K562 (cell line): ENCODE data around the gene ROR2. TPM values are rescaled to one million over a fixed set of nuclear protein-coding genes. Genes with fewer than 3 reads are reported as not detected.

Experiments
- ATAC-seq: fragments of 200-7000 bp; cut with Tn5 transposase; 3 replicates; pipeline ENCODE4 v1.9.1; 2020; ENCODE audit warnings: moderate library complexity
- BruUV-seq: library from RNA; stranded (reverse); fragments of 400-500 nt; replicated peaks from 2 replicates; lab custom pipeline; 2021; lab: Mats Ljungman, UMichigan
- CTCF ChIA-PET: fragments of 300-600 bp; formaldehyde crosslinking; extraction: SDS; loops from one replicate; lab custom pipeline; 2021; ENCODE audit warnings: low intra/inter-chr PET ratio; lab: Yijun Ruan, JAX
- POLR2A ChIA-PET: fragments of 300-600, 350-650 bp; sonication (Branson Sonifier 250); formaldehyde crosslinking; extraction: SDS; loops from one replicate; lab custom pipeline; 2021; ENCODE audit warnings: antibody characterized with exemption, inconsistent platforms; lab: Yijun Ruan, JAX
- DNase-seq, 4 experiments: peaks; one replicate each; pipeline versions ENCODE4 v3.0.0 to v3.0.0-alpha.2; 2011 to 2018; ENCODE audit warnings: low spot score in 3 of 4, mixed read lengths in 3 of 4; ENCODE audit errors: extremely low read depth in 1 of 4
- FAIRE-seq: peaks from 2 replicates; lab custom pipeline; 2011; peaks lifted over from hg19 to GRCh38; lab: Jason Lieb, UNC
- H2AFZ ChIP-seq: 2 replicates; pipeline ENCODE4 v1.6.0; 2011; ENCODE audit warnings: low read depth, low read length, control low read depth, inconsistent platforms
- H3K27ac ChIP-seq: fragments of 200-600 bp; 3 replicates; pipeline ENCODE4 v1.8.0; 2011; ENCODE audit warnings: low read depth, mild to moderate bottlenecking, control low read depth, inconsistent platforms, low read length, moderate library complexity, mixed read lengths; ENCODE audit errors: extremely low read depth
- H3K27me3 ChIP-seq, 2 experiments: fragments of 300-600 bp in 1 of 2; 2 replicates in 1 of 2; 3 replicates in 1 of 2; pipeline versions ENCODE4 v1.6.0 to v1.8.0; 2011; ENCODE audit warnings: inconsistent platforms in 2 of 2, low read length in 2 of 2, mild to moderate bottlenecking in 1 of 2, mixed read lengths in 1 of 2, moderate library complexity in 1 of 2; ENCODE audit not compliant: control insufficient read depth in 2 of 2, insufficient read depth in 2 of 2
- H3K36me3 ChIP-seq: fragments of 300-600 bp; 3 replicates; pipeline ENCODE4 v1.8.0; 2011; ENCODE audit warnings: mild to moderate bottlenecking, low read length, inconsistent platforms; ENCODE audit not compliant: control insufficient read depth, insufficient read depth
- H3K4me1 ChIP-seq, 2 experiments: fragments of 200-600 bp in 1 of 2; replicated peaks in 1 of 2; 2 replicates in 1 of 2; 3 replicates in 1 of 2; pipeline versions ENCODE4 v1.5.1 to v1.8.0; 2011; ENCODE audit warnings: inconsistent platforms in 2 of 2, low read length in 2 of 2, mild to moderate bottlenecking in 1 of 2, mixed read lengths in 1 of 2, moderate library complexity in 1 of 2; ENCODE audit not compliant: control insufficient read depth in 2 of 2, insufficient read depth in 2 of 2
- H3K4me2 ChIP-seq: 2 replicates; pipeline ENCODE4 v1.6.1; 2011; ENCODE audit warnings: low read length, control low read depth, inconsistent platforms, mixed read lengths; ENCODE audit not compliant: insufficient read depth
- H3K4me3 ChIP-seq: fragments of 200-600 bp; sonication (generic), shearing (Covaris generic); 2 replicates; pipeline ENCODE4 v1.5.1; 2016; ENCODE audit warnings: control low read depth, inconsistent platforms
- H3K79me2 ChIP-seq: fragments of 200-600 bp; 3 replicates; pipeline ENCODE4 v1.8.0; 2011; ENCODE audit warnings: low read length, inconsistent platforms; ENCODE audit not compliant: control insufficient read depth, insufficient read depth
- H3K9ac ChIP-seq, 2 experiments: 2 replicates each; pipeline versions ENCODE4 v1.6.0 to v1.6.1; 2011; ENCODE audit warnings: low read depth in 2 of 2, low read length in 2 of 2, control low read depth in 1 of 2, inconsistent platforms in 1 of 2, mild to moderate bottlenecking in 1 of 2, mixed read lengths in 1 of 2; ENCODE audit not compliant: insufficient read depth in 1 of 2
- H3K9me1 ChIP-seq: one replicate; pipeline ENCODE4 v1.6.0; 2011; ENCODE audit warnings: inconsistent platforms, mild to moderate bottlenecking, low read length, moderate library complexity; ENCODE audit not compliant: control insufficient read depth, insufficient read depth
- H3K9me3 ChIP-seq: replicated peaks from 2 replicates; pipeline ENCODE4 v1.5.1; 2011; ENCODE audit warnings: low read depth, low read length, inconsistent platforms; ENCODE audit not compliant: control insufficient read depth, insufficient read depth
- H4K20me1 ChIP-seq: replicated peaks from 2 replicates; pipeline ENCODE4 v1.6.1; 2011; ENCODE audit warnings: low read length, inconsistent platforms, mixed read lengths; ENCODE audit not compliant: control insufficient read depth, insufficient read depth
- CBFA2T3 ChIP-seq: fragments of 450-650 bp; IDR thresholded peaks from 2 replicates; pipeline ENCODE4 v1.6.1; 2017
- ELF2 ChIP-seq: fragments of 250-450 bp; sonication (Bioruptor Pico); IDR thresholded peaks from 2 replicates; pipeline ENCODE4 v1.5.0; 2021; ENCODE audit warnings: mild to moderate bottlenecking
- NFATC3 ChIP-seq: fragments of 450-650 bp; IDR thresholded peaks from 2 replicates; pipeline ENCODE4 v1.6.1; 2017; ENCODE audit warnings: mild to moderate bottlenecking
- PHF20 ChIP-seq: fragments of 450-650 bp; IDR thresholded peaks from 2 replicates; pipeline ENCODE4 v1.6.1; 2018; ENCODE audit not compliant: partially characterized antibody
- POLR2H ChIP-seq: IDR thresholded peaks from 2 replicates; pipeline ENCODE4 v1.6.1; 2016; ENCODE audit warnings: missing genetic modification characterization, low read depth, mild to moderate bottlenecking, control low read depth, missing compliant biosample characterization, moderate library complexity
- PTBP1 ChIP-seq: fragments of 200-400 bp; formaldehyde crosslinking; IDR thresholded peaks from 2 replicates; pipeline ENCODE4 v1.6.1; 2017; ENCODE audit warnings: low read depth, low read length
- ZNF436 ChIP-seq: fragments of 250-450, 450-650 bp; sonication (Bioruptor Pico); formaldehyde crosslinking; IDR thresholded peaks from 2 replicates; pipeline ENCODE4 v1.7.0; 2020; ENCODE audit warnings: mild to moderate bottlenecking
- ZNF778 ChIP-seq: fragments of 450-650 bp; formaldehyde crosslinking; IDR thresholded peaks from 2 replicates; pipeline ENCODE4 v1.4.0; 2020; ENCODE audit warnings: mild to moderate bottlenecking, moderate library complexity
- WGBS: fragments of 100-300 bp; shearing (Covaris generic); methylation state at CpG from one replicate; pipeline ENCODE4 v1.1.6; 2016; ENCODE audit warnings: low coverage, mixed read lengths; ENCODE audit not compliant: insufficient coverage; ENCODE audit errors: missing lambda C conversion rate; 5-methylcytosine and 5-hydroxymethylcytosine counted together
- in situ Hi-C: fragments of 300-500 bp; cut with MboI; formaldehyde crosslinking; loops from 4 replicates; pipeline ENCODE4 v1.15.0; 2018; ENCODE audit warnings: inconsistent platforms, mixed read lengths
- intact Hi-C: fragments of 100-400 bp; cut with micrococcal nuclease; formaldehyde crosslinking; loops from 2 replicates; pipeline ENCODE4 v1.14.2; 2022
- polyA plus RNA-seq, 8 experiments: library from polyadenylated mRNA; depleted of rRNA in 4 of 8; stranded (reverse) in 5 of 8; unstranded in 3 of 8; fragments of >200 nt; fragmentation: Nextera tagmentation in 2 of 8; fragmentation: Illumina TruSeq in 1 of 8; extraction: Ambion mirVana in 2 of 8; extraction: Trizol in 1 of 8; gene quantifications; 2 replicates each; pipeline versions ENCODE4 v1.2.1 to v1.2.3, GENCODE V29; 2011 to 2014; ENCODE audit warnings: inconsistent platforms in 1 of 8, missing spikeins in 1 of 8
- total RNA-seq, 7 experiments: library from RNA; depleted of rRNA in 6 of 7; stranded (reverse); fragments of >200 nt in 6 of 7; fragmentation: Illumina TruSeq in 2 of 7; extraction: Trizol in 2 of 7; gene quantifications; 2 replicates each; pipeline versions ENCODE4 v1.2.1 to v1.2.3, GENCODE V29; 2011 to 2021; ENCODE audit warnings: low replicate concordance in 1 of 7

The ROR2 gene
- total and polyA plus RNA-seq, 9 of the 15 experiments (the other 6 are each of a cell fraction or from before 2014, with no cell fraction given): 5.6 to 33.8 (median 15.3) TPM

GRCh38 chr9:91549177-91549576, 400.9 kb downstream of the ROR2 start (continued):
- TF ChIP-seq ZNF436 (CRISPR knock-in tag) (no peak), NFATC3 (no peak), ELF2 (no peak), CBFA2T3 (no peak), ZNF778 (CRISPR knock-in tag) (no peak), POLR2H (tag) (no peak)
- TF ChIP-seq, all 486 proteins: peak for 0

- 0% methylated on average over 2 of the region's 2 CpGs for WGBS
- in situ Hi-C loops: no loop called here
- FAIRE-seq: no peak
These were observed 402.9 kb downstream of the ROR2 start for GRCh38 chr9:91547081-91547480.

More at GRCh38 chr9:91547081-91547480, 402.9 kb downstream of the ROR2 start:
- TF ChIP-seq PHF20 (no peak), POLR2H (tag) (no peak), PTBP1 (no peak)
- TF ChIP-seq, all 486 proteins: peak for 0
- H3K4me1 ChIP-seq: no peaks in the 10 kb centered on the region; a peak in 1 of 5 replicates
- H3K79me2 ChIP-seq: no peaks in the 10 kb centered on the region
- no peak overlapping the region for H3K27ac ChIP-seq
- H3K9ac ChIP-seq: no peak overlapping the region
- BruUV-seq: no TSS peak
- H2AFZ ChIP-seq: no peak overlapping the region
- ATAC-seq (no peak), DNase-seq (no peak)
- H3K27me3 ChIP-seq: peaks cover 0 to 20% of the 10 kb centered on the region in 2 experiments; a peak in 4 of 5 replicates
- H3K4me2 ChIP-seq: no peak overlapping the region
- H3K9me1 ChIP-seq: no peaks in the 10 kb centered on the region
- H3K36me3 ChIP-seq: no peaks in the 10 kb centered on the region
- ChIA-PET CTCF (no interaction called here), POLR2A (no interaction called here)
- no peak overlapping the region for H3K4me3 ChIP-seq
- no peaks in the 10 kb centered on the region for H4K20me1 ChIP-seq
- intact Hi-C loops: no loop called here
- H3K9me3 ChIP-seq: no peaks in the 10 kb centered on the region
